KMS-11 (cell line): ENCODE results near the gene ATF7.
A peak's percentile ranks its signal among the peaks of the same experiment; 100 is the strongest.

Experiments
- H2AFZ ChIP-seq: fragments of 200-600 bp; sonication (generic); 2 replicates; pipeline ENCODE4 v1.6.1; 2016; ENCODE audit warnings: antibody characterized with exemption, mixed run types, low read depth
- H3K27ac ChIP-seq: fragments of 200-600 bp; sonication (generic); 2 replicates; pipeline ENCODE4 v1.6.1; 2016; ENCODE audit warnings: mild to moderate bottlenecking, mixed run types
- H3K27me3 ChIP-seq: fragments of 200-600 bp; sonication (generic); 2 replicates; pipeline ENCODE4 v1.6.1; 2017; ENCODE audit warnings: mild to moderate bottlenecking, low read depth, mixed run types, moderate library complexity; ENCODE audit not compliant: insufficient read depth
- H3K36me3 ChIP-seq: fragments of 200-600 bp; sonication (generic); 2 replicates; pipeline ENCODE4 v1.6.1; 2017; ENCODE audit warnings: mild to moderate bottlenecking, mixed run types; ENCODE audit not compliant: insufficient read depth
- H3K4me1 ChIP-seq: fragments of 200-600 bp; sonication (generic); 2 replicates; pipeline ENCODE4 v1.6.1; 2016; ENCODE audit warnings: mild to moderate bottlenecking, low read depth, mixed run types; ENCODE audit not compliant: poor library complexity, severe bottlenecking
- H3K4me2 ChIP-seq: fragments of 200-600 bp; sonication (generic); 2 replicates; pipeline ENCODE4 v1.7.0; 2016; ENCODE audit warnings: mild to moderate bottlenecking, mixed run types
- H3K4me3 ChIP-seq: fragments of 200-600 bp; sonication (generic); IDR thresholded peaks from 2 replicates; pipeline ENCODE4 v1.6.1; 2017; ENCODE audit warnings: low read depth, low read length, mixed read lengths; ENCODE audit not compliant: insufficient read depth
- H3K79me2 ChIP-seq: fragments of 200-600 bp; sonication (generic); 2 replicates; pipeline ENCODE4 v1.6.1; 2016; ENCODE audit warnings: low read depth, mixed run types; ENCODE audit not compliant: insufficient read depth
- H3K9ac ChIP-seq: fragments of 200-600 bp; sonication (generic); 2 replicates; pipeline ENCODE4 v1.6.1; 2016; ENCODE audit warnings: mild to moderate bottlenecking, mixed run types
- H4K20me1 ChIP-seq: fragments of 200-600 bp; sonication (generic); 2 replicates; pipeline ENCODE4 v1.6.1; 2016; ENCODE audit warnings: mild to moderate bottlenecking, mixed run types; ENCODE audit not compliant: insufficient read depth
- TF ChIP-seq, protein P1 (sequence below): fragments of 200-600 bp; sonication (generic); conservative IDR thresholded peaks from 2 replicates; pipeline ENCODE4 v1.6.1; 2017; ENCODE audit warnings: low read depth, mild to moderate bottlenecking, antibody characterized with exemption, low read length, moderate library complexity, mixed read lengths

Gene ATF7

GRCh38 chr12:53659571-53659981 lies 33.4 kb upstream of the ATF7 start:
- Histone ChIP-seq H3K27me3 (no peaks in the 10 kb centered on the region), H3K9ac (peak overlapping the region; percentile 0; the same call in 1 of the 2 replicates), H3K4me3 (no peak overlapping the region), H3K4me2 (peak overlapping the region; percentile 34), H4K20me1 (no peaks in the 10 kb centered on the region), H3K27ac (peak overlapping the region; percentile 16; the same call in 1 of the 2 replicates), H3K36me3 (no peaks in the 10 kb centered on the region; the same call in 1 of the 2 replicates), H2AFZ (no peak overlapping the region), H3K4me1 (peaks cover 42% of the 10 kb centered on the region), H3K79me2 (no peaks in the 10 kb centered on the region)
- TF ChIP-seq, protein P1, sequence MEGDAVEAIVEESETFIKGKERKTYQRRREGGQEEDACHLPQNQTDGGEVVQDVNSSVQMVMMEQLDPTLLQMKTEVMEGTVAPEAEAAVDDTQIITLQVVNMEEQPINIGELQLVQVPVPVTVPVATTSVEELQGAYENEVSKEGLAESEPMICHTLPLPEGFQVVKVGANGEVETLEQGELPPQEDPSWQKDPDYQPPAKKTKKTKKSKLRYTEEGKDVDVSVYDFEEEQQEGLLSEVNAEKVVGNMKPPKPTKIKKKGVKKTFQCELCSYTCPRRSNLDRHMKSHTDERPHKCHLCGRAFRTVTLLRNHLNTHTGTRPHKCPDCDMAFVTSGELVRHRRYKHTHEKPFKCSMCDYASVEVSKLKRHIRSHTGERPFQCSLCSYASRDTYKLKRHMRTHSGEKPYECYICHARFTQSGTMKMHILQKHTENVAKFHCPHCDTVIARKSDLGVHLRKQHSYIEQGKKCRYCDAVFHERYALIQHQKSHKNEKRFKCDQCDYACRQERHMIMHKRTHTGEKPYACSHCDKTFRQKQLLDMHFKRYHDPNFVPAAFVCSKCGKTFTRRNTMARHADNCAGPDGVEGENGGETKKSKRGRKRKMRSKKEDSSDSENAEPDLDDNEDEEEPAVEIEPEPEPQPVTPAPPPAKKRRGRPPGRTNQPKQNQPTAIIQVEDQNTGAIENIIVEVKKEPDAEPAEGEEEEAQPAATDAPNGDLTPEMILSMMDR: no peak

GRCh38 chr12:53659011-53659551 lies 32.9 kb upstream of the ATF7 start:
- H3K27ac ChIP-seq: peak overlapping the region; percentile 16; the same call in 1 of the 2 replicates
- peak overlapping the region; percentile 34 for H3K4me2 ChIP-seq
- H3K27me3 ChIP-seq: no peaks in the 10 kb centered on the region
- peaks cover 42% of the 10 kb centered on the region for H3K4me1 ChIP-seq
- H3K36me3 ChIP-seq: no peaks in the 10 kb centered on the region; the same call in 1 of the 2 replicates
- H3K79me2 ChIP-seq: no peaks in the 10 kb centered on the region
- TF ChIP-seq, protein P1: no peak
- H3K9ac ChIP-seq: peak overlapping the region; percentile 0; the same call in 1 of the 2 replicates
- no peak overlapping the region for H2AFZ ChIP-seq
- H4K20me1 ChIP-seq: no peaks in the 10 kb centered on the region
- no peak overlapping the region for H3K4me3 ChIP-seq

DNA sequence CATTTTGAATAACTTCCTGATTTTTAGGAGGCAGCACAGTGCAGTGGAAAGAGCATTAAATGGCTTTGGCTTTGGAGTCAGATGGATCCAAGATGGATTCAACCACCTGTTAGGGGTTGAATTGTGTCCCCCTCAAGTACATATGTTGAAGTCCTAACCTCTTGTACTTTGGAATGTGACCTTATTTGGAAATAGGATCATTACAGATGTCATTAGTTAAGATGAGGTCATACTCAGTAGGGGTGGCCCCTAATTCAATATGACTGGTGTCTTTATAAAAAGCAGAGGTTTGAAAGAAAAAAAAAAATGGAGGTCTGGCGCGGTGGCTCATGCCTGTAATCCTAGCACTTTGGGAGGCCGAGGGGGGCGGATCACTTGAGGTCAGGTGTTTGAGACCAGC lies 30.9 kb upstream of the ATF7 start:
- Histone ChIP-seq H4K20me1 (no peaks in the 10 kb centered on the region), H2AFZ (no peak overlapping the region), H3K36me3 (no peaks in the 10 kb centered on the region), H3K4me3 (no peak overlapping the region), H3K27me3 (no peaks in the 10 kb centered on the region), H3K27ac (no peak overlapping the region), H3K4me1 (peaks cover 52% of the 10 kb centered on the region), H3K79me2 (no peaks in the 10 kb centered on the region), H3K9ac (no peak overlapping the region), H3K4me2 (no peak overlapping the region)
- TF ChIP-seq, protein P1: no peak

DNA sequence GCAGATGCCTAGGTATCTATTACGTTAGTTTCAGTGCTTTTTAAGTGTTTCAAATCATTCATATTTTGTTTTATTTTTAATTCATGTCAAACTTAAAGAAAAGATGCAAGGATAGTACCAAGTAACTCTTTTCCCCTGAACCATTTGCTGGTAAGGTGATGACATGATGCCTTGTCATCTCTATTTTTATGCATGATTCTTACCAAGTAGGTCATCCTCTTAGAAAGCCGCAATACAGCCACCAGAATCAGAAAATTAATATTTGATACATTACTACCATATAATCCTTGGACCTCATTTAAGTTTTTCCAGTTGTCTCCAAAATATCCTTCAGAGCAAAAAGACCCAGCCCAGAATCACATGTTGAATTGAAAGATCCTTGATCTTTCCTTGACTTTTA lies 27.4 kb upstream of the ATF7 start:
- TF ChIP-seq, protein P1: no peak
- no peak overlapping the region for H3K9ac ChIP-seq
- H3K27ac ChIP-seq: no peak overlapping the region
- no peaks in the 10 kb centered on the region for H4K20me1 ChIP-seq
- H3K27me3 ChIP-seq: no peaks in the 10 kb centered on the region
- no peak overlapping the region for H3K4me3 ChIP-seq
- peaks cover 27% of the 10 kb centered on the region for H3K4me1 ChIP-seq
- no peak overlapping the region for H3K4me2 ChIP-seq
- H3K79me2 ChIP-seq: no peaks in the 10 kb centered on the region
- H3K36me3 ChIP-seq: no peaks in the 10 kb centered on the region
- no peak overlapping the region for H2AFZ ChIP-seq
